IMR-90 (cell line): ENCODE results near the gene PPP1CA. TPM values are rescaled to one million over a fixed set of nuclear protein-coding genes. Genes with fewer than 3 reads are reported as not detected.

Experiments
- ATAC-seq: fragments of 200-7000 bp; cut with Tn5 transposase; 2 replicates; pipeline ENCODE4 v1.9.1; 2020; ENCODE audit warnings: low read depth, mild to moderate bottlenecking, moderate library complexity
- BruUV-seq: library from RNA; stranded (reverse); fragments of 400-500 nt; replicated peaks from 2 replicates; lab custom pipeline; 2021; lab: Mats Ljungman, UMichigan
- CTCF ChIA-PET: fragments of 300-600 bp; formaldehyde crosslinking; extraction: SDS; loops from one replicate; lab custom pipeline; 2021; ENCODE audit warnings: antibody characterized with exemption; lab: Yijun Ruan, JAX
- POLR2A ChIA-PET: fragments of 300-600 bp; sonication (Branson Sonifier 250); formaldehyde crosslinking; loops from one replicate; lab custom pipeline; 2022; ENCODE audit warnings: antibody characterized with exemption; ENCODE audit not compliant: unreplicated experiment; lab: Charles Lee
- DNase-seq: peaks from one replicate; pipeline ENCODE4 v3.0.0; 2013
- H2AFZ ChIP-seq: replicated peaks from 2 replicates; pipeline ENCODE3; 2013; ENCODE audit warnings: low read length, mild to moderate bottlenecking; ENCODE audit not compliant: poor library complexity
- H2AK5ac ChIP-seq: 2 replicates; pipeline ENCODE4 v1.6.1; 2013; ENCODE audit warnings: low read depth, low read length, inconsistent platforms
- H2AK9ac ChIP-seq: replicated peaks from 2 replicates; pipeline ENCODE3; 2013; ENCODE audit warnings: mild to moderate bottlenecking, low read depth, low read length, moderate library complexity; ENCODE audit not compliant: poor library complexity
- H2BK120ac ChIP-seq: 2 replicates; pipeline ENCODE4 v1.6.1; 2013; ENCODE audit warnings: low read depth, low read length, inconsistent platforms
- H2BK15ac ChIP-seq: 3 replicates; pipeline ENCODE4 v1.6.1; 2013; ENCODE audit warnings: low read depth, low read length, inconsistent platforms
- H2BK20ac ChIP-seq: 2 replicates; pipeline ENCODE4 v1.6.1; 2013; ENCODE audit warnings: low read depth, mild to moderate bottlenecking, inconsistent platforms, low read length, moderate library complexity
- H2BK5ac ChIP-seq: 2 replicates; pipeline ENCODE4 v1.6.1; 2013; ENCODE audit warnings: mild to moderate bottlenecking, low read depth, low read length, inconsistent platforms; ENCODE audit not compliant: poor library complexity, severe bottlenecking
- H3K14ac ChIP-seq: replicated peaks from 2 replicates; pipeline ENCODE4 v1.6.1; 2013; ENCODE audit warnings: low read depth, low read length, inconsistent platforms
- H3K18ac ChIP-seq: 2 replicates; pipeline ENCODE4 v1.6.1; 2013; ENCODE audit warnings: low read depth, low read length, control low read depth
- H3K23ac ChIP-seq: 2 replicates; pipeline ENCODE4 v1.6.1; 2013; ENCODE audit warnings: low read depth, low read length, inconsistent platforms
- H3K27ac ChIP-seq: 2 replicates; pipeline ENCODE4 v1.5.1; 2013; ENCODE audit warnings: mild to moderate bottlenecking, control low read depth, low read length; ENCODE audit not compliant: insufficient read depth
- H3K27me3 ChIP-seq: 2 replicates; pipeline ENCODE4 v1.6.1; 2013; ENCODE audit warnings: low read length; ENCODE audit not compliant: control insufficient read depth, insufficient read depth
- H3K36me3 ChIP-seq: 2 replicates; pipeline ENCODE4 v1.6.1; 2013; ENCODE audit warnings: low read length, mixed read lengths; ENCODE audit not compliant: control insufficient read depth, insufficient read depth
- H3K4ac ChIP-seq: 2 replicates; pipeline ENCODE4 v1.6.1; 2013; ENCODE audit warnings: low read depth, low read length, inconsistent platforms
- H3K4me1 ChIP-seq: 2 replicates; pipeline ENCODE4 v1.6.1; 2013; ENCODE audit warnings: low read length, mixed read lengths; ENCODE audit not compliant: control insufficient read depth, insufficient read depth
- H3K4me2 ChIP-seq: 2 replicates; pipeline ENCODE4 v1.6.1; 2013; ENCODE audit warnings: low read depth, mild to moderate bottlenecking, control low read depth, low read length, moderate library complexity
- H3K4me3 ChIP-seq: 2 replicates; pipeline ENCODE4 v1.5.1; 2013; ENCODE audit warnings: low read depth, mild to moderate bottlenecking, control low read depth, low read length, moderate library complexity; ENCODE audit not compliant: insufficient read depth
- H3K56ac ChIP-seq: 2 replicates; pipeline ENCODE4 v1.6.1; 2013; ENCODE audit warnings: low read length, inconsistent platforms; ENCODE audit not compliant: insufficient read depth; ENCODE audit errors: extremely low read depth
- H3K79me1 ChIP-seq, 2 experiments: 2 replicates each; pipeline ENCODE4 v1.6.1; 2013; ENCODE audit warnings: low read length in 2 of 2, inconsistent platforms in 1 of 2, low read depth in 1 of 2
- H3K9ac ChIP-seq: 2 replicates; pipeline ENCODE4 v1.6.1; 2013; ENCODE audit warnings: low read depth, low read length, control low read depth
- H3K9me1 ChIP-seq: 2 replicates; pipeline ENCODE4 v1.6.1; 2013; ENCODE audit warnings: low read length, inconsistent platforms; ENCODE audit not compliant: insufficient read depth
- H3K9me3 ChIP-seq: 2 replicates; pipeline ENCODE4 v1.6.1; 2013; ENCODE audit warnings: low read length; ENCODE audit not compliant: control insufficient read depth, insufficient read depth
- H4K20me1 ChIP-seq: 2 replicates; pipeline ENCODE4 v1.6.1; 2013; ENCODE audit warnings: low read length, inconsistent platforms; ENCODE audit not compliant: insufficient read depth
- H4K5ac ChIP-seq: 2 replicates; pipeline ENCODE4 v1.6.1; 2013; ENCODE audit warnings: mild to moderate bottlenecking, low read depth, low read length, control low read depth
- H4K8ac ChIP-seq, 2 experiments: 2 replicates each; pipeline ENCODE4 v1.6.1; 2013; ENCODE audit warnings: low read depth in 2 of 2, low read length in 2 of 2, control low read depth in 1 of 2, inconsistent platforms in 1 of 2
- H4K91ac ChIP-seq: 2 replicates; pipeline ENCODE4 v1.6.1; 2013; ENCODE audit warnings: low read depth, low read length, inconsistent platforms; ENCODE audit not compliant: insufficient read depth
- BHLHE40 ChIP-seq: fragments of 150-350 bp; IDR thresholded peaks from 2 replicates; pipeline ENCODE4 v1.6.1; 2016; ENCODE audit warnings: mild to moderate bottlenecking, low read depth, low read length
- CEBPB ChIP-seq: IDR thresholded peaks from 2 replicates; pipeline ENCODE4 v1.6.1; 2012; ENCODE audit warnings: low read depth, low read length, improper control_type of control experiment
- CHD1 ChIP-seq: IDR thresholded peaks from 2 replicates; pipeline ENCODE4 v1.6.1; 2012; ENCODE audit warnings: low read depth, low read length, improper control_type of control experiment
- CTCF ChIP-seq: conservative IDR thresholded peaks from 2 replicates; pipeline ENCODE4 v1.5.1; 2012; ENCODE audit warnings: mild to moderate bottlenecking, low read depth, low read length, improper control_type of control experiment
- ELK1 ChIP-seq: fragments of 150-350 bp; IDR thresholded peaks from 2 replicates; pipeline ENCODE4 v1.6.1; 2016; ENCODE audit warnings: low read depth, mild to moderate bottlenecking, low read length, moderate library complexity, borderline replicate concordance
- FOS ChIP-seq: fragments of 150-350 bp; IDR thresholded peaks from 2 replicates; pipeline ENCODE4 v1.6.1; 2016; ENCODE audit warnings: low read depth, low read length
- MAFK ChIP-seq: IDR thresholded peaks from 2 replicates; pipeline ENCODE4 v1.6.1; 2012; ENCODE audit warnings: low read depth, low read length, improper control_type of control experiment
- MAZ ChIP-seq: IDR thresholded peaks from 2 replicates; pipeline ENCODE4 v1.6.1; 2012; ENCODE audit warnings: low read depth, mild to moderate bottlenecking, low read length, improper control_type of control experiment, moderate library complexity, borderline replicate concordance
- MXI1 ChIP-seq: IDR thresholded peaks from 2 replicates; pipeline ENCODE4 v1.6.1; 2012; ENCODE audit warnings: low read depth, mild to moderate bottlenecking, low read length, moderate library complexity, borderline replicate concordance
- NFE2L2 ChIP-seq: fragments of 150-350 bp; IDR thresholded peaks from 2 replicates; pipeline ENCODE4 v1.6.1; 2016; ENCODE audit warnings: low read depth, mild to moderate bottlenecking, low read length
- POLR2A ChIP-seq: IDR thresholded peaks from 2 replicates; pipeline ENCODE4 v1.6.1; 2012; ENCODE audit warnings: mild to moderate bottlenecking, low read depth, low read length
- RAD21 ChIP-seq: IDR thresholded peaks from 2 replicates; pipeline ENCODE4 v1.6.1; 2012; ENCODE audit warnings: low read length, improper control_type of control experiment
- RCOR1 ChIP-seq: IDR thresholded peaks from 2 replicates; pipeline ENCODE4 v1.6.1; 2012; ENCODE audit warnings: mild to moderate bottlenecking, low read length, improper control_type of control experiment; ENCODE audit not compliant: insufficient replicate concordance
- RFX5 ChIP-seq: IDR thresholded peaks from 2 replicates; pipeline ENCODE4 v1.8.0; 2012; ENCODE audit warnings: low read depth, mild to moderate bottlenecking, low read length, moderate library complexity
- WGBS, 2 experiments: methylation state at CpG; one replicate each; pipeline versions ENCODE4 v1.1.5 to v1.1.7; 2013; ENCODE audit warnings: missing lambda C conversion rate in 2 of 2; ENCODE audit not compliant: insufficient read length in 1 of 2; ENCODE audit errors: extremely low coverage in 2 of 2; 5-methylcytosine and 5-hydroxymethylcytosine counted together
- dilution Hi-C: fragments of 300-500 bp; cut with HindIII; formaldehyde crosslinking; loops from one replicate; pipeline ENCODE4 v1.14.3; 2018; ENCODE audit warnings: low sequenced_read_pairs; ENCODE audit not compliant: unreplicated experiment
- in situ Hi-C: fragments of 300-500 bp; cut with MboI; formaldehyde crosslinking; loops from 3 replicates; pipeline ENCODE4 v1.14.3; 2019; ENCODE audit warnings: low sequenced_read_pairs, inconsistent platforms, mixed read lengths
- intact Hi-C: fragments of 100-400 bp; cut with micrococcal nuclease; formaldehyde crosslinking; loops from 2 replicates; pipeline ENCODE4 v1.10.0; 2022
- polyA plus RNA-seq, 3 experiments: library from polyadenylated mRNA; depleted of rRNA; stranded (reverse); fragments of >200 nt; gene quantifications; 2 replicates each; pipeline ENCODE4 v1.2.3, GENCODE V29; 2012; ENCODE audit warnings: low replicate concordance in 1 of 3
- total RNA-seq: library from RNA; depleted of rRNA; stranded (reverse); fragments of >200 nt; gene quantifications from 2 replicates; pipeline ENCODE4 v1.2.3, GENCODE V29; 2012
- TF ChIP-seq, protein P1 (sequence below): fragments of 150-350 bp; IDR thresholded peaks from 2 replicates; pipeline ENCODE4 v1.6.1; 2017; ENCODE audit warnings: mild to moderate bottlenecking, antibody characterized with exemption, low read length, low read depth

The PPP1CA gene
- total and polyA plus RNA-seq, 2 of the 4 experiments (the other 2 are of a cell fraction) = 228 to 313 TPM

GRCh38 chr11:67406420-67406968 is 4.8 kb upstream of the PPP1CA start:
- ChIA-PET CTCF (interaction anchor here (0.6 kb wide), 1 partner anchor 12 kb away, joined by 4 read pairs; no protein-coding TSS in a partner anchor), POLR2A (interaction anchor here (0.6 kb wide), 2 partner anchors 31 to 108 kb away, joined by 6 to 12 read pairs; partner anchors contain the start of gene PTPRCAP)
- no peak overlapping the region for H2BK120ac ChIP-seq
- H3K27me3 ChIP-seq = peaks cover 39% of the 10 kb centered on the region
- H3K18ac ChIP-seq = no peak overlapping the region
- no peak overlapping the region for H4K5ac ChIP-seq
- peak overlapping the region; percentile 65 for H2AK9ac ChIP-seq
- H2BK5ac ChIP-seq = no peak overlapping the region
- H3K79me1 ChIP-seq = no peaks in the 10 kb centered on the region
- H2AFZ ChIP-seq = no peak overlapping the region
- intact Hi-C loops (no loop called here), dilution Hi-C loops (no loop called here), in situ Hi-C loops (no loop called here)
- no peaks in the 10 kb centered on the region for H3K9me3 ChIP-seq
- H3K4me1 ChIP-seq = peaks cover 3% of the 10 kb centered on the region
- no peaks in the 10 kb centered on the region for H4K20me1 ChIP-seq
- WGBS, 2 experiments = no CpG with 5 or more reads among the region's 18 CpGs
- DNase-seq = no peak
- TF ChIP-seq MXI1 (no peak), RCOR1 (no peak), FOS (no peak), CTCF (no peak), RAD21 (no peak), RFX5 (no peak), CHD1 (no peak), MAZ (no peak), CEBPB (no peak), POLR2A (no peak), MAFK (no peak), BHLHE40 (no peak), NFE2L2 (no peak), ELK1 (no peak)
- TF ChIP-seq, protein P1, sequence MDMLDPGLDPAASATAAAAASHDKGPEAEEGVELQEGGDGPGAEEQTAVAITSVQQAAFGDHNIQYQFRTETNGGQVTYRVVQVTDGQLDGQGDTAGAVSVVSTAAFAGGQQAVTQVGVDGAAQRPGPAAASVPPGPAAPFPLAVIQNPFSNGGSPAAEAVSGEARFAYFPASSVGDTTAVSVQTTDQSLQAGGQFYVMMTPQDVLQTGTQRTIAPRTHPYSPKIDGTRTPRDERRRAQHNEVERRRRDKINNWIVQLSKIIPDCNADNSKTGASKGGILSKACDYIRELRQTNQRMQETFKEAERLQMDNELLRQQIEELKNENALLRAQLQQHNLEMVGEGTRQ = no peak
- no peak overlapping the region for H2BK20ac ChIP-seq
- H3K9me1 ChIP-seq = no peaks in the 10 kb centered on the region
- no peak overlapping the region for H4K8ac ChIP-seq
- no peak overlapping the region for H3K56ac ChIP-seq
- BruUV-seq = no TSS peak
- no peak overlapping the region for H2BK15ac ChIP-seq
- no peak overlapping the region for H3K9ac ChIP-seq
- H3K36me3 ChIP-seq = no peaks in the 10 kb centered on the region
- no peak overlapping the region for H3K27ac ChIP-seq
- no peak overlapping the region for H4K91ac ChIP-seq
- H2AK5ac ChIP-seq = no peak overlapping the region
- H3K14ac ChIP-seq = no peak overlapping the region
- no peak overlapping the region for H3K23ac ChIP-seq
- H3K4me2 ChIP-seq = no peak overlapping the region
- H3K4ac ChIP-seq = no peak overlapping the region
- no peak for ATAC-seq
- H3K4me3 ChIP-seq = no peak overlapping the region
